K562 (cell line): ENCODE data around the gene PHOSPHO1. TPM values are rescaled to one million over a fixed set of nuclear protein-coding genes. Genes with fewer than 3 reads are reported as not detected.

ENCODE experiments used
- ADNP ChIP-seq: fragments of 200-800 bp; sonication (Bioruptor generic); IDR thresholded peaks from 2 replicates; pipeline ENCODE4 v1.6.1; 2016; ENCODE audit warnings: missing genetic modification characterization, missing compliant biosample characterization
- FOXO4 ChIP-seq: fragments of 450-650 bp; formaldehyde crosslinking; IDR thresholded peaks from 2 replicates; pipeline ENCODE4 v1.4.0; 2020; ENCODE audit warnings: mild to moderate bottlenecking, moderate library complexity
- HNRNPK ChIP-seq: fragments of 200-400 bp; formaldehyde crosslinking; IDR thresholded peaks from one replicate; pipeline ENCODE4 v1.6.1; 2018; ENCODE audit warnings: mild to moderate bottlenecking, low read depth, low read length; ENCODE audit not compliant: poor library complexity, severe bottlenecking
- KAT2B ChIP-seq: IDR thresholded peaks from one replicate; pipeline ENCODE4 v1.6.1; 2012; ENCODE audit warnings: low read depth, mild to moderate bottlenecking, control low read depth, inconsistent platforms, low read length, moderate library complexity
- PYGO2 ChIP-seq: fragments of 450-650 bp; IDR thresholded peaks from 2 replicates; pipeline ENCODE4 v1.6.1; 2016; ENCODE audit warnings: mild to moderate bottlenecking, missing genetic modification characterization, moderate library complexity, missing compliant biosample characterization
- SPI1 ChIP-seq: IDR thresholded peaks from 2 replicates; pipeline ENCODE4 v1.6.1; 2011; ENCODE audit warnings: low read depth, low read length, control low read depth, borderline replicate concordance
- STAT5B ChIP-seq: fragments of 250-450 bp; sonication (Bioruptor Pico); IDR thresholded peaks from 2 replicates; pipeline ENCODE4 v1.8.0; 2021; ENCODE audit warnings: mild to moderate bottlenecking, inconsistent platforms
- THRB ChIP-seq: fragments of 450-650 bp; formaldehyde crosslinking; conservative IDR thresholded peaks from 2 replicates; pipeline ENCODE4 v1.4.0; 2022; ENCODE audit warnings: mild to moderate bottlenecking, missing genetic modification characterization
- ZBTB5 ChIP-seq: fragments of 450-650 bp; IDR thresholded peaks from 2 replicates; pipeline ENCODE4 v1.6.1; 2017; ENCODE audit warnings: antibody characterized with exemption
- ZKSCAN1 ChIP-seq: fragments of 150-350 bp; IDR thresholded peaks from 2 replicates; pipeline ENCODE4 v1.6.1; 2016; ENCODE audit warnings: low read depth, low read length
- ZNF12 ChIP-seq: sonication (generic); formaldehyde crosslinking; IDR thresholded peaks from 2 replicates; pipeline ENCODE4 v1.4.0; 2020; ENCODE audit warnings: mild to moderate bottlenecking, missing genetic modification reagents
- ZNF224 ChIP-seq: sonication (generic); formaldehyde crosslinking; IDR thresholded peaks from 2 replicates; pipeline ENCODE4 v1.8.0; 2022; ENCODE audit warnings: mild to moderate bottlenecking, missing genetic modification reagents
- ZNF407 ChIP-seq: fragments of 450-650 bp; IDR thresholded peaks from 2 replicates; pipeline ENCODE4 v1.6.1; 2016; ENCODE audit warnings: low read depth
- ZSCAN32 ChIP-seq: fragments of 450-650 bp; formaldehyde crosslinking; IDR thresholded peaks from 2 replicates; pipeline ENCODE4 v1.4.0; 2020; ENCODE audit warnings: mild to moderate bottlenecking, moderate library complexity
- polyA plus RNA-seq, 8 experiments: library from polyadenylated mRNA; depleted of rRNA in 4 of 8; stranded (reverse) in 5 of 8; unstranded in 3 of 8; fragments of >200 nt; fragmentation: Nextera tagmentation in 2 of 8; fragmentation: Illumina TruSeq in 1 of 8; extraction: Ambion mirVana in 2 of 8; extraction: Trizol in 1 of 8; gene quantifications; 2 replicates each; pipeline versions ENCODE4 v1.2.1 to v1.2.3, GENCODE V29; 2011 to 2014; ENCODE audit warnings: inconsistent platforms in 1 of 8, missing spikeins in 1 of 8
- total RNA-seq, 7 experiments: library from RNA; depleted of rRNA in 6 of 7; stranded (reverse); fragments of >200 nt in 6 of 7; fragmentation: Illumina TruSeq in 2 of 7; extraction: Trizol in 2 of 7; gene quantifications; 2 replicates each; pipeline versions ENCODE4 v1.2.1 to v1.2.3, GENCODE V29; 2011 to 2021; ENCODE audit warnings: low replicate concordance in 1 of 7

The PHOSPHO1 gene
- total and polyA plus RNA-seq, 9 of the 15 experiments (the other 6 are each of a cell fraction or from before 2014, with no cell fraction given) = 0.06 to 0.07 TPM; not detected in 7

GRCh38 chr17:49191917-49192741 is 38.5 kb downstream of the PHOSPHO1 start (continued):
- peak; percentile 69 for TF ChIP-seq ZNF407
- peak; percentile 30 for TF ChIP-seq ZKSCAN1
- TF ChIP-seq ADNP (tag) = peak; percentile 85
- no peak for TF ChIP-seq KAT2B
- 0 out of 2 replicates have a peak, but pooled peaks have one; percentile 18 for TF ChIP-seq SPI1
- no peak for TF ChIP-seq STAT5B (CRISPR knock-in tag)
- TF ChIP-seq FOXO4 (CRISPR knock-in tag) = no peak
- no peak for TF ChIP-seq HNRNPK
- no peak; the same call in 1 of the 2 replicates for TF ChIP-seq THRB (CRISPR knock-in tag)
- peak; percentile 82 for TF ChIP-seq ZBTB5
- no peak; the same call in 1 of the 2 replicates for TF ChIP-seq ZNF12
- TF ChIP-seq ZNF224 = no peak
- 0 out of 2 replicates have a peak, but pooled peaks have one; percentile 27 for TF ChIP-seq PYGO2
- 0 out of 2 replicates have a peak, but pooled peaks have one; percentile 43 for TF ChIP-seq ZSCAN32 (CRISPR knock-in tag)
